HG03103 (cell line): ENCODE results near the gene TAF11L8.
"Not testable (repeated sequence)": the region's sequence is repeated elsewhere in the genome, so short reads cannot be mapped to it uniquely, and the experiment has no call there.

Experiments
- ATAC-seq: cut with Tn5 transposase; IDR thresholded peaks from one replicate; pipeline ENCODE4 v1.9.1; 2021; ENCODE audit warnings: low read depth; ENCODE audit not compliant: unreplicated experiment

TAF11L8 gene

DNA sequence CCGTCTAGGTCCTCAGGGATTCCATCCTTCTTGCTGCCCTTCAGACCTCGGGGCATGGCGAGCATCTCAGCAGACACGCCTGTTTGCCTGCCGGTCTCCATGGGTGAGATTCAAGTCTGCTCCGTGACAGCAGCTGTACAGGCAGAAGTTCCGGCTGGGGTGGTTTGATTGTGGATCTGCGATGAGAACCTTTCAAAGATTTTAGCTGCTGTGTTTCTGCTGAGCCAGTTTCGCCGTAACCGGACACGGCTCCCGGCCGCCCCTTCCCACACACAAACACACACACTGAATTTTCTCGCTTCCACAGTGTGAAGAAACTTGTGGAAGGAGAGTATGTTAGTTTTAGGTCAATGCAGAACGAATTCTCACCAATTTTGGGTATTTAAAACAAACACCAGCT, at the start of gene TAF11L8:
Gene TAF11L8, minus strand, starts transcription at position 101 of the 400 bp plus-strand sequence.
- not testable (repeated sequence) for ATAC-seq

- no peak for ATAC-seq
Measured at GRCh38 chr5:17634160-17634559, 43.4 kb upstream of the TAF11L8 start, which contains the start of gene TAF11L14. TAF11L14 (plus strand) TSS chr5:17634460.

DNA sequence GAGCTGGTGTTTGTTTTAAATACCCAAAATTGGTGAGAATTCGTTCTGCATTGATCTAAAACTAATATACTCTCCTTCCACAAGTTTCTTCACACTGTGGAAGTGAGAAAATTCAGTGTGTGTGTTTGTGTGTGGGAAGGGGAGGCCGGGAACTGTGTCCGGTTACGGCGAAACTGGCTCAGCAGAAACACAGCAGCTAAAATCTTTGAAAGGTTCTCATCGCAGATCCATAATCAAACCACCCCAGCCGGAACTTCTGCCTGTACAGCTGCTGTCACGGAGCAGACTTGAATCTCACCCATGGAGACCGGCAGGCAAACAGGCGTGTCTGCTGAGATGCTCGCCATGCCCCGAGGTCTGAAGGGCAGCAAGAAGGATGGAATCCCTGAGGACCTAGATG, 41.0 kb upstream of the TAF11L8 start, which contains the start of gene TAF11L13:
Gene TAF11L13, plus strand, starts transcription at position 301 of the 400 bp plus-strand sequence.
- not testable (repeated sequence) for ATAC-seq

DNA sequence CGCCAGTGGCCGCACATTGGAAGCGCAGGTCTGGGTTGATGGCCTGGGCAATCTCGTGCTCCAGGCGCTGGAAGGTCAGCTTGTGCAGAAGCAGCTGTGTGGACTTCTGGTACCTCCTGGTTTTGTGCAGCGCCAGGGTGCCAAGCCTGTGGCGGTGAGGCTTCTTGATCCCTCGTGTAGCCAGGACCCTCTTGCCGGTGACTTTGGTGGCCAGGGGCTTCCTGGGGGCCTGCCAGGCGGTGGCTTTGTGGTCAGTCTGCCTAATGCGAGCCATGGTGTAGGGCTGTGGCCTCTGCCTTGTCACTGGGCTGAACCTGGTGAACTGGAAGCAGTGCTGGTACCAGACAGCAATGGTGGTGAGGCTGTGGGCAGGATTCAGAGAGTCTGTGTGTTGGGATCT, 34.9 kb upstream of the TAF11L8 start:
- no peak for ATAC-seq

DNA sequence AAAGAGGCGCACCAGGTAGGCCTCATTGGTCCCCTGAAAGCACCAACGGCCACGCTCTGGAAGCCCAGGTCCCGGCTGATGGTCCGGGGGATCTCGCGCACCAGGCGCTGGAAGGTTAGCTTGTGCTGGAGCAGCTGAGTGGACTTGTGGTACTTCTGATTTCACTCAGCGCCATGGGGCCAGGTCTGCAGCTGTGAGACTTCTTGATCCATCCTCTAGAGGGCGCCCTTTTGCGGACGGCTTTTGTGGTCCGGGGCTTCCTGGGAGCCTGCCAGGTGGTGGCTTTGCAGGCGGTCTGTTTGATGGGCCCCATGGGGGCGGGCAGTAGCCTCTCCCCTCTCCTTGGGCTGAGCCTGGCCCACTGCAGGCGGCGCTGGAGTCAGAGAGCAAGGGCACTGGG, 29.9 kb upstream of the TAF11L8 start:
- no peak for ATAC-seq

- ATAC-seq: no peak
Measured at GRCh38 chr5:17619354-17619753, 28.6 kb upstream of the TAF11L8 start.

- ATAC-seq: no peak
Measured at GRCh38 chr5:17614872-17615605, 24.3 kb upstream of the TAF11L8 start.

DNA sequence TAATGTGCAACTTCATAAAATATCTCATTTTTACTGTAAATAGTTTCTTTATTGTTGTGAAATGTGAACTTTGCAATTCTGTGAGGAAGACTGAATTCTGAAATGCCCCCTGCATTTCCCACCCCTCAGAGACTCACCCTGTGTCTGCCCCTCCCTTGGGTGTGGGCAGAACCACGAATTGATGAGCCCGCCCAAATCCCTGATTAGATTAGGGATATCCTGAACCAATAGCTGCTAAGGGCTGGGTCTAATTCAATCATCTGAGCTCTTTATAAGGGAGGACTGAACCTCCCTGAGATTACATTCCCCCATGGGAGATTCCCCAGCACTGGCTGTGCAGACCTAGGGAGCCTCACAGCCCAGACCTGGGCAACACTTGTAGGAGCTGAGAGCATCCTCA, 19.3 kb upstream of the TAF11L8 start, which contains the start of gene TAF11L12:
Gene TAF11L12, plus strand, starts transcription at position 301 of the 400 bp plus-strand sequence.
- not testable (repeated sequence) for ATAC-seq

DNA sequence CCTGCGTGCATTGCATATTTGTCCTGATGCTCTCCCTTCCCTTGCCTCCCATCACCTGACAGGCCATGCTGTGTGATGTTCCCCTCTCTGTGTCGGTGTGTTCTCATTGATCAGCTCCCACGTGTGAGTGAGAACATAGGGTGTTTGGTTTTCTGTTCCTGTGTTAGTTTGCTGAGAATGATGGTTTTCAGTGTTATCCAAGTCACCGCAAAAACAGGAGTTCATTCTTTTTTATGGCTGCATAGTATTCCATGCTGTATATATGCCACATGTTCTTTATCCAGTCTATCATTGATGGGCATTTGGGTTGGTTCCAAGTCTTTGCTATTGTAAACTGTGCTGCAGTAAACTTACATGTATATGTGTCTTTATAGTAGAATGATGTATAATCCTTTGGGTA, 16.7 kb upstream of the TAF11L8 start:
- not testable (repeated sequence) for ATAC-seq

DNA sequence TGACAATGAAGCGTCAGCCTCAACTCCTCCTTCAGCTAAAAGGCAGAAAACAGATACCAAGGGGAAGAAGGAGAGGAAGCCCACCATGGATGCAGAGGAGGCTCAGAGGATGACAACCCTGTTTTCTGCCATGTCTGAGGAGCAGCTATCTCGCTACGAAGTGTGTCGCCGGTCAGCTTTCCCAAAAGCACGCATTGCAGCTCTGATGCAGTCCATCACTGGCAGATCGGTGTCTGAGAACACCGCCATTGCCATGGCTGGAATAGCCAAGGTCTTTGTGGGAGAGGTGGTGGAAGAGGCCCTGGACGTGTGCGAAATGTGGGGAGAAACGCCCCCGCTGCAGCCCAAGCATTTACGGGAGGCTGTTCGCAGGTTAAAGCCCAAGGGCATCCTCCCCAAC, 14.2 kb upstream of the TAF11L8 start:
- no peak for ATAC-seq

- not testable (repeated sequence) for ATAC-seq
Measured at GRCh38 chr5:17603880-17604279, 13.1 kb upstream of the TAF11L8 start, which contains the start of gene TAF11L11. TAF11L11 (plus strand) TSS chr5:17604183.

GRCh38 chr5:17597728-17598127, 7.0 kb upstream of the TAF11L8 start, which contains the start of gene TAF11L10:
TAF11L10 (minus strand) TSS chr5:17597828.
- not testable (repeated sequence) for ATAC-seq

DNA sequence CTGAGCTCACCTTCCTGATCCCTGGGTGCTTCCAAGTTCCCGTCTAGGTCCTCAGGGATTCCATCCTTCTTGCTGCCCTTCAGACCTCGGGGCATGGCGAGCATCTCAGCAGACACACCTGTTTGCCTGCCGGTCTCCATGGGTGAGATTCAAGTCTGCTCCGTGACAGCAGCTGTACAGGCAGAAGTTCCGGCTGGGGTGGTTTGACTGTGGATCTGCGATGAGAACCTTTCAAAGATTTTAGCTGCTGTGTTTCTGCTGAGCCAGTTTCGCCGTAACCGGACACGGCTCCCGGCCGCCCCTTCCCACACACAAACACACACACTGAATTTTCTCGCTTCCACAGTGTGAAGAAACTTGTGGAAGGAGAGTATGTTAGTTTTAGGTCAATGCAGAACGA, 3.5 kb upstream of the TAF11L8 start, which contains the start of gene TAF11L9:
Gene TAF11L9, minus strand, starts transcription at position 140 of the 400 bp plus-strand sequence.
- not testable (repeated sequence) for ATAC-seq

DNA sequence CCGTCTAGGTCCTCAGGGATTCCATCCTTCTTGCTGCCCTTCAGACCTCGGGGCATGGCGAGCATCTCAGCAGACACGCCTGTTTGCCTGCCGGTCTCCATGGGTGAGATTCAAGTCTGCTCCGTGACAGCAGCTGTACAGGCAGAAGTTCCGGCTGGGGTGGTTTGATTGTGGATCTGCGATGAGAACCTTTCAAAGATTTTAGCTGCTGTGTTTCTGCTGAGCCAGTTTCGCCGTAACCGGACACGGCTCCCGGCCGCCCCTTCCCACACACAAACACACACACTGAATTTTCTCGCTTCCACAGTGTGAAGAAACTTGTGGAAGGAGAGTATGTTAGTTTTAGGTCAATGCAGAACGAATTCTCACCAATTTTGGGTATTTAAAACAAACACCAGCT, 5.1 kb downstream of the TAF11L8 start, which contains the start of gene TAF11L7:
Gene TAF11L7, minus strand, starts transcription at position 101 of the 400 bp plus-strand sequence.
- not testable (repeated sequence) for ATAC-seq
